Neuronal stem cell (in vitro differentiated cells): Measurements from ENCODE around the gene KCNIP4.

Experiments used
- DNase-seq: peaks from one replicate; pipeline ENCODE4 v3.0.0-alpha.2; 2013; ENCODE audit warnings: low spot score
- H2AFZ ChIP-seq: one replicate; pipeline ENCODE4 v1.6.1; 2013; ENCODE audit warnings: mild to moderate bottlenecking, low read length, inconsistent platforms
- H2AK5ac ChIP-seq: 2 replicates; pipeline ENCODE4 v1.6.1; 2013; ENCODE audit warnings: low read depth, mild to moderate bottlenecking, inconsistent platforms, low read length, moderate library complexity, mixed read lengths
- H2BK120ac ChIP-seq: 2 replicates; pipeline ENCODE4 v1.6.1; 2013; ENCODE audit warnings: low read depth, mild to moderate bottlenecking, inconsistent platforms, low read length, moderate library complexity, mixed read lengths
- H2BK12ac ChIP-seq: one replicate; pipeline ENCODE4 v1.6.1; 2013; ENCODE audit warnings: low read length, inconsistent platforms
- H2BK15ac ChIP-seq: 2 replicates; pipeline ENCODE4 v1.6.1; 2013; ENCODE audit warnings: mild to moderate bottlenecking, low read length, inconsistent platforms, mixed read lengths
- H2BK5ac ChIP-seq: one replicate; pipeline ENCODE4 v1.6.1; 2013; ENCODE audit warnings: inconsistent platforms, mild to moderate bottlenecking, low read length, moderate library complexity
- H3K14ac ChIP-seq: one replicate; pipeline ENCODE4 v1.6.1; 2013; ENCODE audit warnings: low read length, inconsistent platforms
- H3K18ac ChIP-seq: 2 replicates; pipeline ENCODE4 v1.6.1; 2013; ENCODE audit warnings: low read length, inconsistent platforms
- H3K23ac ChIP-seq: 2 replicates; pipeline ENCODE4 v1.6.1; 2013; ENCODE audit warnings: low read depth, mild to moderate bottlenecking, mixed read lengths, low read length, inconsistent platforms; ENCODE audit not compliant: poor library complexity
- H3K27ac ChIP-seq: replicated peaks from 3 replicates; pipeline ENCODE4 v1.5.1; 2013; ENCODE audit warnings: low read length, inconsistent platforms
- H3K27me3 ChIP-seq, 3 experiments: 2 replicates each; pipeline ENCODE4 v1.6.1; 2013; ENCODE audit warnings: low read length in 3 of 3, mild to moderate bottlenecking in 2 of 3, inconsistent platforms in 1 of 3, low read depth in 1 of 3, mixed read lengths in 1 of 3, moderate library complexity in 1 of 3; ENCODE audit not compliant: control insufficient read depth in 3 of 3, insufficient read depth in 3 of 3
- H3K36me3 ChIP-seq, 2 donors: replicated peaks in 1 of 2; 2 replicates each; pipeline ENCODE4 v1.6.1; 2013; ENCODE audit warnings: low read length in 2 of 2; ENCODE audit not compliant: control insufficient read depth in 2 of 2, insufficient read depth in 2 of 2
- H3K4ac ChIP-seq: 2 replicates; pipeline ENCODE4 v1.6.1; 2013; ENCODE audit warnings: inconsistent platforms, mild to moderate bottlenecking, low read length, moderate library complexity
- H3K4me1 ChIP-seq, 2 donors: 1 replicate in 1 of 2; 2 replicates in 1 of 2; pipeline ENCODE4 v1.6.1; 2013; ENCODE audit warnings: low read length in 2 of 2, low read depth in 1 of 2; ENCODE audit not compliant: control insufficient read depth in 2 of 2, insufficient read depth in 1 of 2
- H3K4me2 ChIP-seq: one replicate; pipeline ENCODE4 v1.6.1; 2013; ENCODE audit warnings: mild to moderate bottlenecking, low read length, inconsistent platforms; ENCODE audit not compliant: insufficient read depth, poor library complexity, severe bottlenecking
- H3K4me3 ChIP-seq, 2 donors: 2 replicates each; pipeline ENCODE4 v1.5.1; 2013; ENCODE audit warnings: low read length in 2 of 2, mild to moderate bottlenecking in 2 of 2, inconsistent platforms in 1 of 2, moderate library complexity in 1 of 2
- H3K79me1 ChIP-seq: one replicate; pipeline ENCODE4 v1.6.1; 2013; ENCODE audit warnings: low read depth, mild to moderate bottlenecking, inconsistent platforms, low read length, moderate library complexity
- H3K9ac ChIP-seq: one replicate; pipeline ENCODE4 v1.6.1; 2013; ENCODE audit warnings: mild to moderate bottlenecking, low read depth, low read length, inconsistent platforms; ENCODE audit not compliant: poor library complexity
- H3K9me3 ChIP-seq, 2 donors: replicated peaks in 1 of 2; 2 replicates each; pipeline versions ENCODE3 to v1.6.1; 2013; ENCODE audit warnings: low read length in 2 of 2, mild to moderate bottlenecking in 2 of 2, inconsistent platforms in 1 of 2, low read depth in 1 of 2, mixed read lengths in 1 of 2, moderate library complexity in 1 of 2; ENCODE audit not compliant: control insufficient read depth in 2 of 2, insufficient read depth in 1 of 2
- H4K8ac ChIP-seq: one replicate; pipeline ENCODE4 v1.6.1; 2013; ENCODE audit warnings: low read depth, mild to moderate bottlenecking, inconsistent platforms, low read length, moderate library complexity
- H4K91ac ChIP-seq: one replicate; pipeline ENCODE4 v1.6.1; 2013; ENCODE audit warnings: low read length, low read depth, mild to moderate bottlenecking, inconsistent platforms; ENCODE audit not compliant: poor library complexity
- WGBS, 2 donors: extraction: QIAGEN DNeasy Blood & Tissue Kit; methylation state at CpG; one replicate each; pipeline ENCODE4 v1.1.7; 2013; ENCODE audit warnings: missing lambda C conversion rate in 2 of 2, mixed read lengths in 1 of 2; ENCODE audit not compliant: insufficient read length in 2 of 2, insufficient replicate concordance in 1 of 2; ENCODE audit errors: extremely low coverage in 2 of 2; 5-methylcytosine and 5-hydroxymethylcytosine counted together

Gene KCNIP4

DNA sequence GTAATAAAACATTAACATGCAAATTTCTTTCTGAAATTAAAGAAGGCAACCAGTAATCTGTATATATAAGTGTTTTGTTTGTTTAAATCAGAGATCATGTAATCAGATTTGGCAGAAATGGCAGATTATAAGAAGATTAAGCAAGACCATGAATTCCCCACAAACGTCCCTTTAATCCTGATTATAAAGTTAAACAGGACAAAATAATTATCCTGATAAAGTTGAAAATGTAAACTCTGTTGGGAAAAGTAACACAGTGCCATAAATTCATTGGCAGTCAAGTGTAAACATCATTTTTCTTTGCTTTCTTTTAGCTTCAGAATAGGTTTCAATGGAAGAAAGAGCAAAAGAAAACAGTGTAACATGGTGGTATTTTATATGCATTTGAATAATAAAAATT lies 256.3 kb downstream of the KCNIP4 start:
- Histone ChIP-seq H2BK5ac (no peak overlapping the region), H3K4me1 (no peaks in the 10 kb centered on the region), H2BK120ac (no peak overlapping the region), H3K4me3 (no peak overlapping the region), H3K27ac (no peak overlapping the region), H3K9ac (no peak overlapping the region), H3K23ac (no peak overlapping the region), H3K14ac (no peak overlapping the region), H2AK5ac (no peak overlapping the region), H2BK15ac (no peak overlapping the region), H3K79me1 (no peaks in the 10 kb centered on the region), H4K8ac (no peak overlapping the region), H4K91ac (no peak overlapping the region), H3K4me2 (no peak overlapping the region), H3K9me3 (peaks cover 0 to 3% of the 10 kb centered on the region in 2 donors), H2BK12ac (no peak overlapping the region), H3K27me3 (no peaks in the 10 kb centered on the region), H2AFZ (no peak overlapping the region), H3K18ac (no peak overlapping the region), H3K36me3 (no peaks in the 10 kb centered on the region), H3K4ac (no peak overlapping the region)
- no CpG with 5 or more reads among the region's 1 CpG for WGBS, 2 donors
- DNase-seq = no peak

DNA sequence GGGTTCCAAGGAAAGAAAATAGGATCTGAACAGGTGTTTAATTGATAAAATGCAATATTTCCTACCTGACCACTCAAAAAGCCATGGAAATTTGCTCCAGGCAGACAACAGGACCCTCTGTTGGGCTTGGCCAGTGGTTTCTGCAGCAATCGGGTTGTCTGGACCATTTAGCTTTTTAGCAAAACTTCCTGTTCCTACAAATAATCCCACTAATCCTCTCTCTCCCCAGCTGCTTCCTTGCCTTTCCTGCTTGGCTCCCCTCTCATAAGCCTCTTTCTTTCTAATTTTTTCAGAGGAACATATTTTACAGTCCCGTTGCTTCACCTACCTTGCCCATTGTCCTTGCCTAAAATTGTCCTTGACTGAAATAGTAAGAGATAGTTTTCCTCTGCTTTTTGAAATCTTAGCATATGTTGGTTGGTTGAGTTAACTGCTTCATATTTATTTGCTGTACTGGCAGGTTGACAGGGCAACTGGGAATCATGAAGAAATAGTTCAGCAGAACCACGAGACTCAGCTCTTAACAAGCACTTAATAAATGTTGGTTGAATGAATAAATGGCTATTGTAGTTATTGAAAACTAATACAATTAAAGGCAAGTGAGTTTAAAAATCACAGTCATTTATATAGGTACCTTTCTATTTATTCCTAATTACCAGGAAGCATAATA lies 259.8 kb downstream of the KCNIP4 start:
- no peak for DNase-seq
- Histone ChIP-seq H3K9ac (no peak overlapping the region), H2BK12ac (no peak overlapping the region), H3K27ac (no peak overlapping the region), H3K79me1 (no peaks in the 10 kb centered on the region), H3K23ac (no peak overlapping the region), H3K4me2 (no peak overlapping the region), H2BK5ac (no peak overlapping the region), H4K8ac (no peak overlapping the region), H3K4me1 (no peaks in the 10 kb centered on the region), H3K14ac (no peak overlapping the region), H3K4ac (no peak overlapping the region), H2AK5ac (no peak overlapping the region), H4K91ac (no peak overlapping the region), H2BK120ac (no peak overlapping the region), H3K27me3 (no peaks in the 10 kb centered on the region), H2AFZ (no peak overlapping the region), H3K9me3 (peaks cover 0 to 3% of the 10 kb centered on the region in 2 donors), H2BK15ac (no peak overlapping the region), H3K4me3 (no peak overlapping the region), H3K18ac (no peak overlapping the region), H3K36me3 (no peaks in the 10 kb centered on the region)
- WGBS, 2 donors = no CpG with 5 or more reads among the region's 3 CpGs

DNA sequence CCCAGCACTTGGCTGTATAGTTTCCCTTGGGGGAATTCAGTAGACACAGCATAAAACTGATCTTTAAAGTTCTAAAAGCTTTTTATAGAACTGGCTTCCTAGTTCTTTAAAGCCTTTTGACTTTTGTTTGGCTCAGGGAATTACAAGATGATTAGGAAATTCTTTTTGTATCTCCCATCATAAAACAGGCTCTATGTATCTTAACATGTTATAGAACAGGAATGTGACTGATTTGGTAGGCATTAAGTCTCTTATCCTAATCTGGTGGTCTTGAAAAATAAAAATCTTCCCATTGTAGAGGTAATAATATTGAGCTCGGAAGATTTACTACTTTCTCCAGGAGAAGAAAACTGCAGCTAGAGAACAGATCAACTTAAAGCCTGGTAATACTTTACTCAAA lies 262.7 kb downstream of the KCNIP4 start:
- H3K4me3 ChIP-seq = no peak overlapping the region
- no peaks in the 10 kb centered on the region for H3K27me3 ChIP-seq
- no peak overlapping the region for H2BK12ac ChIP-seq
- no CpG with 5 or more reads among the region's 1 CpG for WGBS, 2 donors
- no peaks in the 10 kb centered on the region for H3K79me1 ChIP-seq
- H2BK120ac ChIP-seq = no peak overlapping the region
- no peak overlapping the region for H4K91ac ChIP-seq
- no peak overlapping the region for H2AK5ac ChIP-seq
- H3K4me2 ChIP-seq = no peak overlapping the region
- no peak overlapping the region for H3K4ac ChIP-seq
- H2BK15ac ChIP-seq = no peak overlapping the region
- H3K23ac ChIP-seq = no peak overlapping the region
- peaks cover 0 to 3% of the 10 kb centered on the region in 2 donors for H3K9me3 ChIP-seq
- no peak overlapping the region for H4K8ac ChIP-seq
- no peak overlapping the region for H2BK5ac ChIP-seq
- no peak for DNase-seq
- H3K36me3 ChIP-seq = no peaks in the 10 kb centered on the region
- no peak overlapping the region for H3K18ac ChIP-seq
- no peak overlapping the region for H3K9ac ChIP-seq
- H3K14ac ChIP-seq = no peak overlapping the region
- H3K27ac ChIP-seq = no peak overlapping the region
- no peak overlapping the region for H2AFZ ChIP-seq
- no peaks in the 10 kb centered on the region for H3K4me1 ChIP-seq

DNA sequence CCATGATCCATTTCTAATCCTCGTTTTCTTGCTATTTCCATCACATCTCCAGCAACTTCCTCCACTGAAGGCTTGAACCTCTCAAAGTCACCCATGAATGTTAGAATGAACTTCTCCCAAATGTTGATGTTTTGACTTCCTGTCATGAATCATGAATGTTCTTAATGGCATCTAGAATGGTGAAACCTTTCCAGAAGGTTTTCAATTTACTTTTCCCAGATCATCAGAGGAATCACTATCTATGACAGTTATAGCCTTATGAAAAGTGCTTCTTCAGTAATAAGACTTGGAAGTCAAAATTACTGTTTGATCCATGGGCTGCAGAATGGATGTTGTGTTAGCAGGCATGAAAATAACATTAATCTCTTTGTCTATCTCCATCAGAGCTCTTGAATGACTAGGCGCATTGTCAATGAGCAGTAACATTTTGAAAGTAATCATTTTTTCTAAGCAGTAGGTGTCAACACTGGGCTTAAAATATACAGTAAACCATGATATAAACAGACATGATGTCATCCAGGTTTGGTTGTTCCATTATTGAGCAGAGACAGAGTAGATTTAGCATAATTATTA lies 268.2 kb downstream of the KCNIP4 start:
- Histone ChIP-seq H2BK12ac (no peak overlapping the region), H3K23ac (no peak overlapping the region)
- WGBS, 2 donors = no CpG with 5 or more reads among the region's 2 CpGs

More for the DNA sequence above, 268.2 kb downstream of the KCNIP4 start:
- H2BK15ac ChIP-seq = no peak overlapping the region
- no peaks in the 10 kb centered on the region for H3K4me1 ChIP-seq
- H2BK120ac ChIP-seq = no peak overlapping the region
- H4K91ac ChIP-seq = no peak overlapping the region
- H3K18ac ChIP-seq = no peak overlapping the region
- no peak for DNase-seq
- no peak overlapping the region for H3K27ac ChIP-seq
- H3K4ac ChIP-seq = no peak overlapping the region
- H4K8ac ChIP-seq = peak overlapping the region; percentile 17
- H3K4me3 ChIP-seq = no peak overlapping the region
- H2BK5ac ChIP-seq = no peak overlapping the region
- no peak overlapping the region for H3K9ac ChIP-seq
- H3K79me1 ChIP-seq = no peaks in the 10 kb centered on the region
- no peaks in the 10 kb centered on the region for H3K36me3 ChIP-seq
- H3K9me3 ChIP-seq = no peaks in the 10 kb centered on the region
- no peaks in the 10 kb centered on the region for H3K27me3 ChIP-seq
- H3K14ac ChIP-seq = no peak overlapping the region
- no peak overlapping the region for H2AK5ac ChIP-seq
- H2AFZ ChIP-seq = no peak overlapping the region
- H3K4me2 ChIP-seq = no peak overlapping the region
